ENCODE data around the gene NPY2R. TPM values are rescaled to one million over a fixed set of nuclear protein-coding genes. Genes with fewer than 3 reads are reported as not detected.

NPY2R gene, protein sequence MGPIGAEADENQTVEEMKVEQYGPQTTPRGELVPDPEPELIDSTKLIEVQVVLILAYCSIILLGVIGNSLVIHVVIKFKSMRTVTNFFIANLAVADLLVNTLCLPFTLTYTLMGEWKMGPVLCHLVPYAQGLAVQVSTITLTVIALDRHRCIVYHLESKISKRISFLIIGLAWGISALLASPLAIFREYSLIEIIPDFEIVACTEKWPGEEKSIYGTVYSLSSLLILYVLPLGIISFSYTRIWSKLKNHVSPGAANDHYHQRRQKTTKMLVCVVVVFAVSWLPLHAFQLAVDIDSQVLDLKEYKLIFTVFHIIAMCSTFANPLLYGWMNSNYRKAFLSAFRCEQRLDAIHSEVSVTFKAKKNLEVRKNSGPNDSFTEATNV
- under 1 TPM in 1 of 2 donors, not detected in 1; 0.12 TPM for total RNA-seq

DNA sequence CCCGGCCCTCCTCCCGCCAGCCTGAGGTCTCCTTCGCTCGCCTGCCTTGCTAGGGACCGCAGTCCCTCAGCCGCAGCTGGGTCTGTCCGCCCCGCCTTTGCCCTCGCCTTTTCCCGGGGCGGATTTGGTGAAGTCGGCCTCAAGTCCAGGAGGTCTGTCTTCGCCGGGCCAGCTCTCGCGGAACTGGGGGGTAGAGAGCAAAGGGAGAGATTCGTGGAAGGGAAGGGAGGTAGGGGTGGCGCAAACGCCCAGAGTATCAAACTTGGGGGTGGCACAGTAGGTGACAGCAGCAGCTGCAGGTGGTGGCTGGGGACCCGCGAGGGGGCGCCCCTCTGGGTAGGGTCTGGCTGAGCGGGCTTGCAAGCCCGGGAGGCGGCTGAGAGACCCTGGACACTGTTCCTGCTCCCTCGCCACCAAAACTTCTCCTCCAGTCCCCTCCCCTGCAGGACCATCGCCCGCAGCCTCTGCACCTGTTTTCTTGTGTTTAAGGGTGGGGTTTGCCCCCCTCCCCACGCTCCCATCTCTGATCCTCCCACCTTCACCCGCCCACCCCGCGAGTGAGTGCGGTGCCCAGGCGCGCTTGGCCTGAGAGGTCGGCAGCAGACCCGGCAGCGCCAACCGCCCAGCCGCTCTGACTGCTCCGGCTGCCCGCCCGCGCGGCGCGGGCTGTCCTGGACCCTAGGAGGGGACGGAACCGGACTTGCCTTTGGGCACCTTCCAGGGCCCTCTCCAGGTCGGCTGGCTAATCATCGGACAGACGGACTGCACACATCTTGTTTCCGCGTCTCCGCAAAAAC is at the start of gene NPY2R:
Gene NPY2R (plus strand): TSS at position 379 of the 797 bp plus-strand sequence. CDS start 5,304 bp downstream, outside the sequence.
- no peaks in the 10 kb centered on the region for H3K9me3 ChIP-seq
- H3K27me3 ChIP-seq, result peaks cover 0 to 15% of the 10 kb centered on the region in 2 donors
- no peaks in the 10 kb centered on the region for H3K36me3 ChIP-seq
- no peak within 1 kb of the TSS for H3K27ac ChIP-seq
- no peak for TF ChIP-seq CTCF (IDR thresholded peaks at IDR 0.05)
- H3K4me1 ChIP-seq, result peaks cover 0 to 9% of the 10 kb centered on the region in 2 donors
- peak within 1 kb of the TSS in 1 of 2 donors; percentile 17 for H3K4me3 ChIP-seq
- no peak for DNase-seq (ENCODE audit: low spot score)

DNA sequence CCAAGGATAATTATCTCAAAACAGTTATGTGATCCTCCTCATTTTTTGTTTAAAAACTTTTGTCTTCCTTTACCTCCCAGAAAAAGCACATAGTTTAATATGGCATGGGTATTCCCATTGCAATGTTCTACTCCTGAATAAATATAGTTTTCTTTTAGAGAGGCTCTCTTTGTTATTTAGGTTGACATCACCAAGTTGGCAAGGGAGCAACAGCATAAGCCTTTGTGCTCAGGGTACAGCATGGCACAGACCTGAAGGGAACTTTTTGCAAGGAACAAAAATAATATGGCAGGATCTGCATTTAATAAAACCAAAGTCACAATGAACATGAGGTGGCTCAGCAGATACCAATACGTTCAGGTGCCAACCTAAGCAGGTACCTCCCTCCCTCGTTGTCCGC is 47.1 kb upstream of the NPY2R start:
- H3K36me3 ChIP-seq, result no peaks in the 10 kb centered on the region
- H3K9me3 ChIP-seq, result no peaks in the 10 kb centered on the region
- no peak for TF ChIP-seq CTCF (IDR thresholded peaks at IDR 0.05)
- no peak for DNase-seq (ENCODE audit: low spot score)
- no peaks in the 10 kb centered on the region for H3K4me1 ChIP-seq
- no peak overlapping the region for H3K4me3 ChIP-seq
- H3K27me3 ChIP-seq, result no peaks in the 10 kb centered on the region
- H3K27ac ChIP-seq, result no peak overlapping the region

- H3K9me3 ChIP-seq, result no peaks in the 10 kb centered on the region
- no peak for DNase-seq (ENCODE audit: low spot score)
- TF ChIP-seq CTCF (IDR thresholded peaks at IDR 0.05), result no peak
- H3K36me3 ChIP-seq, result no peaks in the 10 kb centered on the region
- H3K27me3 ChIP-seq, result no peaks in the 10 kb centered on the region
- H3K4me1 ChIP-seq, result no peaks in the 10 kb centered on the region
- H3K27ac ChIP-seq, result no peak overlapping the region
- H3K4me3 ChIP-seq, result no peak overlapping the region
Measured at GRCh38 chr4:155164718-155165117, 43.7 kb upstream of the NPY2R start.

DNA sequence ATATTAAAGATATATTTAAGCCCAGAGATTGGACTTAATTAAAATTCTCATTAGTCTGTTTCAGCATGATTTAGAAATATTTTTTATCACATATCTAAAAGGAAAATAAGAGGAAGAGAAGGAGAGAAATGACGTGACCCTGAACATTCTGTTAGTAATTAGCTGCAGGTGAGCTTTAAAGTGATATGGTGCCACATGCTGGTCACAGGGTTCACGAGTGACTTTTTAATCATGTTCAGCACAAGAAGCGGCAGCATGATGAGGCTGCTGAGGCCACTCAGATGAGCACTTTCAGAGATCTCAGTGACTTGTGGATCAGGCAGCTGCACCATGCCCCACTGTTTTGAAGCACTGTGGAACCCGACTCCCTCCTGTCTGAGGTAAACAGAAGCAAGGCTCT is 37.9 kb upstream of the NPY2R start:
- no peak for DNase-seq (ENCODE audit: low spot score)
- TF ChIP-seq CTCF (IDR thresholded peaks at IDR 0.05), result no peak
- no peak overlapping the region for H3K27ac ChIP-seq
- no peaks in the 10 kb centered on the region for H3K4me1 ChIP-seq
- H3K27me3 ChIP-seq, result no peaks in the 10 kb centered on the region
- H3K9me3 ChIP-seq, result no peaks in the 10 kb centered on the region
- H3K4me3 ChIP-seq, result no peak overlapping the region
- H3K36me3 ChIP-seq, result no peaks in the 10 kb centered on the region

GRCh38 chr4:155173371-155173770 is 35.1 kb upstream of the NPY2R start:
- Histone ChIP-seq H3K27me3 (no peaks in the 10 kb centered on the region), H3K27ac (no peak overlapping the region), H3K9me3 (no peaks in the 10 kb centered on the region), H3K4me1 (no peaks in the 10 kb centered on the region), H3K36me3 (no peaks in the 10 kb centered on the region), H3K4me3 (no peak overlapping the region)
- TF ChIP-seq CTCF (IDR thresholded peaks at IDR 0.05), result no peak
- no peak for DNase-seq (ENCODE audit: low spot score)
